Neuronal stem cell (in vitro differentiated cells): ENCODE data around the gene BRAT1.

ENCODE experiments used
- DNase-seq: peaks from one replicate; pipeline ENCODE4 v3.0.0-alpha.2; 2013; ENCODE audit warnings: low spot score
- H2AFZ ChIP-seq: one replicate; pipeline ENCODE4 v1.6.1; 2013; ENCODE audit warnings: mild to moderate bottlenecking, low read length, inconsistent platforms
- H2AK5ac ChIP-seq: 2 replicates; pipeline ENCODE4 v1.6.1; 2013; ENCODE audit warnings: low read depth, mild to moderate bottlenecking, inconsistent platforms, low read length, moderate library complexity, mixed read lengths
- H2BK120ac ChIP-seq: 2 replicates; pipeline ENCODE4 v1.6.1; 2013; ENCODE audit warnings: low read depth, mild to moderate bottlenecking, inconsistent platforms, low read length, moderate library complexity, mixed read lengths
- H2BK12ac ChIP-seq: one replicate; pipeline ENCODE4 v1.6.1; 2013; ENCODE audit warnings: low read length, inconsistent platforms
- H2BK15ac ChIP-seq: 2 replicates; pipeline ENCODE4 v1.6.1; 2013; ENCODE audit warnings: mild to moderate bottlenecking, low read length, inconsistent platforms, mixed read lengths
- H2BK5ac ChIP-seq: one replicate; pipeline ENCODE4 v1.6.1; 2013; ENCODE audit warnings: inconsistent platforms, mild to moderate bottlenecking, low read length, moderate library complexity
- H3K14ac ChIP-seq: one replicate; pipeline ENCODE4 v1.6.1; 2013; ENCODE audit warnings: low read length, inconsistent platforms
- H3K18ac ChIP-seq: 2 replicates; pipeline ENCODE4 v1.6.1; 2013; ENCODE audit warnings: low read length, inconsistent platforms
- H3K23ac ChIP-seq: 2 replicates; pipeline ENCODE4 v1.6.1; 2013; ENCODE audit warnings: low read depth, mild to moderate bottlenecking, mixed read lengths, low read length, inconsistent platforms; ENCODE audit not compliant: poor library complexity
- H3K27ac ChIP-seq: replicated peaks from 3 replicates; pipeline ENCODE4 v1.5.1; 2013; ENCODE audit warnings: low read length, inconsistent platforms
- H3K27me3 ChIP-seq, 3 experiments: 2 replicates each; pipeline ENCODE4 v1.6.1; 2013; ENCODE audit warnings: low read length in 3 of 3, mild to moderate bottlenecking in 2 of 3, inconsistent platforms in 1 of 3, low read depth in 1 of 3, mixed read lengths in 1 of 3, moderate library complexity in 1 of 3; ENCODE audit not compliant: control insufficient read depth in 3 of 3, insufficient read depth in 3 of 3
- H3K36me3 ChIP-seq, 2 donors: replicated peaks in 1 of 2; 2 replicates each; pipeline ENCODE4 v1.6.1; 2013; ENCODE audit warnings: low read length in 2 of 2; ENCODE audit not compliant: control insufficient read depth in 2 of 2, insufficient read depth in 2 of 2
- H3K4ac ChIP-seq: 2 replicates; pipeline ENCODE4 v1.6.1; 2013; ENCODE audit warnings: inconsistent platforms, mild to moderate bottlenecking, low read length, moderate library complexity
- H3K4me1 ChIP-seq, 2 donors: 1 replicate in 1 of 2; 2 replicates in 1 of 2; pipeline ENCODE4 v1.6.1; 2013; ENCODE audit warnings: low read length in 2 of 2, low read depth in 1 of 2; ENCODE audit not compliant: control insufficient read depth in 2 of 2, insufficient read depth in 1 of 2
- H3K4me2 ChIP-seq: one replicate; pipeline ENCODE4 v1.6.1; 2013; ENCODE audit warnings: mild to moderate bottlenecking, low read length, inconsistent platforms; ENCODE audit not compliant: insufficient read depth, poor library complexity, severe bottlenecking
- H3K4me3 ChIP-seq, 2 donors: 2 replicates each; pipeline ENCODE4 v1.5.1; 2013; ENCODE audit warnings: low read length in 2 of 2, mild to moderate bottlenecking in 2 of 2, inconsistent platforms in 1 of 2, moderate library complexity in 1 of 2
- H3K79me1 ChIP-seq: one replicate; pipeline ENCODE4 v1.6.1; 2013; ENCODE audit warnings: low read depth, mild to moderate bottlenecking, inconsistent platforms, low read length, moderate library complexity
- H3K9ac ChIP-seq: one replicate; pipeline ENCODE4 v1.6.1; 2013; ENCODE audit warnings: mild to moderate bottlenecking, low read depth, low read length, inconsistent platforms; ENCODE audit not compliant: poor library complexity
- H3K9me3 ChIP-seq, 2 donors: replicated peaks in 1 of 2; 2 replicates each; pipeline versions ENCODE3 to v1.6.1; 2013; ENCODE audit warnings: low read length in 2 of 2, mild to moderate bottlenecking in 2 of 2, inconsistent platforms in 1 of 2, low read depth in 1 of 2, mixed read lengths in 1 of 2, moderate library complexity in 1 of 2; ENCODE audit not compliant: control insufficient read depth in 2 of 2, insufficient read depth in 1 of 2
- H4K8ac ChIP-seq: one replicate; pipeline ENCODE4 v1.6.1; 2013; ENCODE audit warnings: low read depth, mild to moderate bottlenecking, inconsistent platforms, low read length, moderate library complexity
- H4K91ac ChIP-seq: one replicate; pipeline ENCODE4 v1.6.1; 2013; ENCODE audit warnings: low read length, low read depth, mild to moderate bottlenecking, inconsistent platforms; ENCODE audit not compliant: poor library complexity
- WGBS, 2 donors: extraction: QIAGEN DNeasy Blood & Tissue Kit; methylation state at CpG; one replicate each; pipeline ENCODE4 v1.1.7; 2013; ENCODE audit warnings: missing lambda C conversion rate in 2 of 2, mixed read lengths in 1 of 2; ENCODE audit not compliant: insufficient read length in 2 of 2, insufficient replicate concordance in 1 of 2; ENCODE audit errors: extremely low coverage in 2 of 2; 5-methylcytosine and 5-hydroxymethylcytosine counted together

BRAT1 gene

DNA sequence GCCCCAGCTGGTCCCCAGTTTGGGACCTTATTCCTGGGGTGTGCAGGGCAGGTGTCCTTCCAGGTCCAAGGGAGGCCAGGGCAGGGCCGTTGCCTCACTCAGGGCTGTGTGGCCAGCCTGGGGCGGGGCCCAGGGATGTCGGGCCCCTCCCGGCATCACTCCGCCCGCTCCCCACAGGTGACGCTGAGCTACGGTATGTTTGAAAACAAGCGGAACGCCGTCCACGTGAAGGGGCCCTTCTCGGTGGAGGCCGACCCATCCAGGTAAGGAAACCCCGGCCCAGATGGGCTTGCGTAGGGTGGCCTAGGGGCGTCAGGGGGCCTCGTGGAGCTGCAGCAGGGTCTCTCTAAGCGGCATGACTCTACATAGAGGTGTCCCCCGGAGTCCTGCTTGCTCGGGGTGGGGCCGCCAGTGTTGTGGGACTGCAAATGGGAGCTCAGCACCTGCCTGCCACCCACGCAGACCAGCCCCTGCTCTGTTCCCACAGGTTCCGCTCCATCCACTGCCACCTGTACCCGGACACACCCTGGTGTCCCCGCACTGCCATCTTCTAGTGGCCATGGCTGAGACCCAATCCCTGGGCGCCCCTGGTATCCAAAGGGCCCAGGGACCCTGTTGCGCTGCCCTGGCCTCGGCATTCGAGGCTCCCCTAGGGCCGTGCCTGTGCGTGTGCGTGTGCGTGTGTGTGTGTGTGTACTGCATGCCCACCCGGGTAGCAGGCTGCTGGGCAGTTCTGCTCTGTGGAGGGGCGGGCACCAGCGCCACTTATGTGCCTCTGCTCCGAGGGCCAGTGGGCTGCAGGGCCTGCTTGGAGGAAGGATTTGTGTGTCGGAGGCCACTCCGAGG, 28.4 kb downstream of the BRAT1 start:
- H2BK12ac ChIP-seq, result peak overlapping the region; percentile 46
- peaks cover 37% of the 10 kb centered on the region for H3K79me1 ChIP-seq
- H3K14ac ChIP-seq, result peak overlapping the region; percentile 14
- H3K18ac ChIP-seq, result peak overlapping the region; percentile 99
- no peaks in the 10 kb centered on the region for H3K9me3 ChIP-seq
- H3K4ac ChIP-seq, result peak overlapping the region; percentile 80
- no CpG with 5 or more reads among the region's 40 CpGs for WGBS, 2 donors
- H3K27ac ChIP-seq, result peak overlapping the region; percentile 45
- peak overlapping the region; percentile 100 for H2AK5ac ChIP-seq
- H3K9ac ChIP-seq, result peak overlapping the region; percentile 54
- no peak overlapping the region for H4K8ac ChIP-seq
- peak overlapping the region; percentile 87 for H3K23ac ChIP-seq
- no peaks in the 10 kb centered on the region for H3K27me3 ChIP-seq
- peak overlapping the region; percentile 97 for H2BK5ac ChIP-seq
- H3K4me1 ChIP-seq, result peaks cover 60 to 63% of the 10 kb centered on the region in 2 donors
- peaks cover 45 to 53% of the 10 kb centered on the region in 2 donors for H3K36me3 ChIP-seq
- no peak overlapping the region for H3K4me3 ChIP-seq
- H2AFZ ChIP-seq, result no peak overlapping the region
- peak overlapping the region; percentile 63 for H2BK15ac ChIP-seq
- H4K91ac ChIP-seq, result peak overlapping the region; percentile 42
- no peak for DNase-seq
- H3K4me2 ChIP-seq, result no peak overlapping the region
- H2BK120ac ChIP-seq, result peak overlapping the region; percentile 41

DNA sequence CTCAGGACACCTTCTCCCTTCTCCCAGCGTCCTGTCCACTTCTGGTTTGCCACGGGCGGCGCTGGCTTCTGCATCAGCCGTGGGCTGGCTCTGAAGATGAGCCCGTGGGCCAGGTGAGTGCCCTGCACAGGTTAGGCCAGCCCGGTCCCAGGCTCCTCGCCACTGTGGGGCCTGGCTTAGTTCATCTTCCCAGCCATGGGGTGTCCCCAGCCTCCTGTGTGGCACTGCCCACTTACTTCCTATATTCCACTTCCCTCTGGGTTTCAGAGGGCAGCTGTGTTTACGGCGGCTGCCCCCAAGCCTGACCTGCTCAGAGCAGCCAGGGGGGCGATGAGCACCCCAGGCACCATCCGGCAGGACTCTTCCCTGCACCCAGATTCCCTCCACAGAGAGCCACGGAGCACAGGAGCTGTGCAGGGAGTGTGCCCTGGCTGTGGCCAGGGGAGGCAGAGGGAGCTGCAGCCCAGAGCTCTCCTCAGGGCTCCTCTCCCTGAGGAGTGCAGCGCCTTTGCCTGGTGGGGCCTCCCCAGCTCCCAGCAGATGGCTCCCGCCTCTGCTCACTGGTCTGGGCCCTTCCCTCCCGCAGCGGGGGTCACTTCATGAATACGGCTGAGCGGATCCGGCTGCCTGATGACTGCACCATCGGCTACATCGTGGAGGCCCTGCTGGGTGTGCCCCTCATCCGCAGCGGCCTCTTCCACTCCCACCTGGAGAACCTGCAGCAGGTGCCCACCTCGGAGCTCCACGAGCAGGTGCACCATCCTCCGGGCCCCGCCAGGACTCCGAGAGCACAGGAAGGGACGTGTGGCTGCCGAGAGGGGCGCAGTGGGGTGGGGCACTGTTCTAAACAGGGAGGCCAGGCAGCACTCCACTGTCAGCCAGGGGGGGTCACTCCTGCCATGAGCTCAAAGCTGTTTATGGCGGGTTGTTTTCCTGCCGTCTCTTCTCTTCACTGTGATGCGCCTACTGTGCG, 29.4 kb downstream of the BRAT1 start:
- no peak overlapping the region for H4K8ac ChIP-seq
- peaks cover 49 to 55% of the 10 kb centered on the region in 2 donors for H3K36me3 ChIP-seq
- H3K27ac ChIP-seq, result peak overlapping the region; percentile 25
- peak overlapping the region; percentile 92 for H3K9ac ChIP-seq
- peaks cover 37% of the 10 kb centered on the region for H3K79me1 ChIP-seq
- H3K9me3 ChIP-seq, result no peaks in the 10 kb centered on the region
- H3K27me3 ChIP-seq, result no peaks in the 10 kb centered on the region
- no peak overlapping the region for H3K4me3 ChIP-seq
- H2BK12ac ChIP-seq, result peak overlapping the region; percentile 98
- H2BK120ac ChIP-seq, result peak overlapping the region; percentile 89
- peak overlapping the region; percentile 100 for H2AK5ac ChIP-seq
- no peak overlapping the region for H2AFZ ChIP-seq
- H3K4me2 ChIP-seq, result no peak overlapping the region
- peak overlapping the region; percentile 99 for H3K18ac ChIP-seq
- no CpG with 5 or more reads among the region's 36 CpGs for WGBS, 2 donors
- H2BK15ac ChIP-seq, result peak overlapping the region; percentile 100
- H2BK5ac ChIP-seq, result peak overlapping the region; percentile 97
- H3K4me1 ChIP-seq, result peaks cover 60 to 66% of the 10 kb centered on the region in 2 donors
- no peak overlapping the region for H4K91ac ChIP-seq
- peak overlapping the region; percentile 100 for H3K14ac ChIP-seq
- no peak for DNase-seq
- H3K23ac ChIP-seq, result peak overlapping the region; percentile 87
- peak overlapping the region; percentile 94 for H3K4ac ChIP-seq

DNA sequence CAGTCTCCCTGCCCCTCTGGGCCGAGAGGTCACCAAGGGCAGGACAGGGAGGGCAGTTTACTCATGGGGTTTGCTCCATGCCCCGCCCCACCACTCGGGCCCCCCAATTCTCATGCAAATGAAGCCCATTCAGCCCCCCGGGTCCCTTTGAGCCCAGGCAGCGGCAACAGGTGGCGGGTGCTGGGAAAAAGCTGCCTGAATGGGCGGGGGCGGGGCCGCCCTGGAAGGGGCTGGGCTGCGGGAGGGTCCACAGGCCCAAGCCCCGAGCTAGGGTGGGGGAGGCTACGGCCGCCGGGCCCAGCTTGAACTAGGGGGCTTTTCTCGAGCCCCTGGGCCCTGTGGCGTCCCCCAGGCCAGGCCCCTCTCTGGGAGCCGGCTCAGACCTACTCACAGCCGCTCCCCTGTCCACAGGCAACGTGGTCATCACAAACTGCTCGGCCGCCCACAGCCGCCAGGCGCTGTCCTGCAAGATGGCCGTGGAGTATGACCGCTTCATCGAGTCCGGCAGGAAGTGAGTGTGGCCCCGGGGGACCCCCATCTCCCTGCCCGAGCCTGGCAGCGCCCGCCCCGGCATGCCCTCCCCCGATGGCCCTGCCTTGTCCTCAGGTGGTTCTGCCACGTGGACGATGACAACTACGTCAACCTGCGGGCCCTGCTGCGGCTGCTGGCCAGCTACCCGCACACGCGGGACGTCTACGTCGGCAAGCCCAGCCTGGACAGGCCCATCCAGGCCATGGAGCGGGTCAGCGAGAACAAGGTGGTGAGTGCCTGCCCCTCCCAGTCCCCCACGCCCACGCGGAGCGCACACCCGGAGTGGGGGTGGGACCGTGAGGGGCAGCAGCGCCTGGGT, 30.3 kb downstream of the BRAT1 start:
- Histone ChIP-seq H3K27ac (peak overlapping the region; percentile 97), H3K4me3 (peak overlapping the region in 1 of 2 donors; percentile 96), H3K23ac (peak overlapping the region; percentile 69), H3K4me2 (peak overlapping the region; percentile 91), H2AFZ (no peak overlapping the region), H2BK5ac (peak overlapping the region; percentile 97), H3K9ac (peak overlapping the region; percentile 92), H2BK12ac (peak overlapping the region; percentile 98), H2BK15ac (peak overlapping the region; percentile 100), H3K9me3 (no peaks in the 10 kb centered on the region), H3K4ac (peak overlapping the region; percentile 94), H4K91ac (no peak overlapping the region), H3K4me1 (peaks cover 56 to 64% of the 10 kb centered on the region in 2 donors), H2BK120ac (peak overlapping the region; percentile 89), H3K14ac (peak overlapping the region; percentile 100), H3K79me1 (peaks cover 40% of the 10 kb centered on the region), H2AK5ac (peak overlapping the region; percentile 100), H3K27me3 (no peaks in the 10 kb centered on the region), H4K8ac (peak overlapping the region; percentile 74), H3K36me3 (peaks cover 48 to 55% of the 10 kb centered on the region in 2 donors), H3K18ac (peak overlapping the region; percentile 99)
- no CpG with 5 or more reads among the region's 53 CpGs for WGBS, 2 donors
- peak; percentile 91 for DNase-seq
